C4-2B (cell line): ENCODE data around the gene TIGD6.

ENCODE experiments used
- ZFX ChIP-seq: fragments of 450-650 bp; IDR thresholded peaks from 2 replicates; pipeline ENCODE4 v1.6.1; 2017
- TF ChIP-seq, protein P1 (sequence below): fragments of 450-650 bp; conservative IDR thresholded peaks from 2 replicates; pipeline ENCODE4 v1.5.1; 2017; ENCODE audit warnings: mild to moderate bottlenecking

- TF ChIP-seq, protein P1, sequence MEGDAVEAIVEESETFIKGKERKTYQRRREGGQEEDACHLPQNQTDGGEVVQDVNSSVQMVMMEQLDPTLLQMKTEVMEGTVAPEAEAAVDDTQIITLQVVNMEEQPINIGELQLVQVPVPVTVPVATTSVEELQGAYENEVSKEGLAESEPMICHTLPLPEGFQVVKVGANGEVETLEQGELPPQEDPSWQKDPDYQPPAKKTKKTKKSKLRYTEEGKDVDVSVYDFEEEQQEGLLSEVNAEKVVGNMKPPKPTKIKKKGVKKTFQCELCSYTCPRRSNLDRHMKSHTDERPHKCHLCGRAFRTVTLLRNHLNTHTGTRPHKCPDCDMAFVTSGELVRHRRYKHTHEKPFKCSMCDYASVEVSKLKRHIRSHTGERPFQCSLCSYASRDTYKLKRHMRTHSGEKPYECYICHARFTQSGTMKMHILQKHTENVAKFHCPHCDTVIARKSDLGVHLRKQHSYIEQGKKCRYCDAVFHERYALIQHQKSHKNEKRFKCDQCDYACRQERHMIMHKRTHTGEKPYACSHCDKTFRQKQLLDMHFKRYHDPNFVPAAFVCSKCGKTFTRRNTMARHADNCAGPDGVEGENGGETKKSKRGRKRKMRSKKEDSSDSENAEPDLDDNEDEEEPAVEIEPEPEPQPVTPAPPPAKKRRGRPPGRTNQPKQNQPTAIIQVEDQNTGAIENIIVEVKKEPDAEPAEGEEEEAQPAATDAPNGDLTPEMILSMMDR, result no peak
- TF ChIP-seq ZFX, result no peak
These were observed 33.5 kb downstream of the TIGD6 start for GRCh38 chr5:149966946-149967345.
